Upper lobe of left lung (tissue), 6 donors: ENCODE measurements around the gene CREB3L4. TPM values are rescaled to one million over a fixed set of nuclear protein-coding genes. Genes with fewer than 3 reads are reported as not detected.

Source experiments
- ATAC-seq, 2 donors: fragments of 200-7000 bp; cut with Tn5 transposase; one replicate each; pipeline ENCODE4 v1.9.1; 2022; ENCODE audit warnings: mild to moderate bottlenecking in 2 of 2, moderate library complexity in 2 of 2; ENCODE audit not compliant: low FRiP score in 2 of 2
- DNase-seq, 2 donors: peaks; one replicate each; pipeline ENCODE4 v3.0.0-alpha.2; 2019 to 2020
- H3K27ac ChIP-seq, 4 donors: fragments of 200-600 bp; sonication (generic); one replicate each; pipeline ENCODE4 v1.5.1; 2016 to 2019
- H3K27me3 ChIP-seq, 4 donors: fragments of 200-600 bp; sonication (generic); one replicate each; pipeline ENCODE4 v1.5.1; 2017 to 2019
- H3K36me3 ChIP-seq, 4 donors: fragments of 200-600 bp; sonication (generic); one replicate each; pipeline ENCODE4 v1.5.1; 2016 to 2019
- H3K4me1 ChIP-seq, 4 donors: fragments of 200-600 bp; sonication (generic); one replicate each; pipeline ENCODE4 v1.5.1; 2018 to 2019
- H3K4me3 ChIP-seq, 4 donors: fragments of 200-600 bp; sonication (generic); one replicate each; pipeline ENCODE4 v1.5.1; 2017 to 2019; ENCODE audit warnings: mild to moderate bottlenecking in 2 of 4, moderate library complexity in 1 of 4
- H3K9me3 ChIP-seq, 4 donors: fragments of 200-600 bp; sonication (generic); one replicate each; pipeline ENCODE4 v1.5.1; 2018 to 2019
- CTCF ChIP-seq, 6 experiments: fragments of 450-650 bp in 4 of 6; fragments of 200-600 bp in 2 of 6; sonication (generic) in 2 of 6; IDR thresholded peaks; one replicate each; pipeline ENCODE4 v1.5.1; 2016 to 2019; ENCODE audit warnings: antibody characterized with exemption in 6 of 6
- EP300 ChIP-seq, 4 donors: sonication (generic); formaldehyde crosslinking; IDR thresholded peaks; one replicate each; pipeline ENCODE4 v1.5.1; 2017; ENCODE audit warnings: antibody characterized with exemption in 4 of 4, control low read depth in 2 of 4
- POLR2A ChIP-seq, 4 donors: fragments of 450-650 bp; IDR thresholded peaks; one replicate each; pipeline ENCODE4 v1.5.1; 2016 to 2017; ENCODE audit warnings: antibody characterized with exemption in 4 of 4, mild to moderate bottlenecking in 2 of 4
- POLR2AphosphoS5 ChIP-seq, 2 donors: sonication (generic); formaldehyde crosslinking; IDR thresholded peaks; one replicate each; pipeline ENCODE4 v1.5.1; 2017; ENCODE audit warnings: antibody characterized with exemption in 2 of 2
- WGBS, 2 donors: methylation state at CpG; one replicate each; pipeline ENCODE4 v1.1.5; 2017 to 2018; 5-methylcytosine and 5-hydroxymethylcytosine counted together
- total RNA-seq, 6 donors: library from RNA; depleted of rRNA in 4 of 6; stranded (reverse); fragments of >200 nt in 4 of 6; gene quantifications; one replicate each; pipeline versions ENCODE4 v1.1.0 to v1.2.1, GENCODE V29; 2016 to 2021
- donor health status: DM: no; HTN: no; CAD: no; lungs with moderate emphysema.
- donor health status: DM: no; HTN: yes; CAD: no; lungs with severe emphysema.

CREB3L4 gene
- total RNA-seq, 6 donors from 2014 or later = 4.7 to 17.4 (median 9.4) TPM

DNA sequence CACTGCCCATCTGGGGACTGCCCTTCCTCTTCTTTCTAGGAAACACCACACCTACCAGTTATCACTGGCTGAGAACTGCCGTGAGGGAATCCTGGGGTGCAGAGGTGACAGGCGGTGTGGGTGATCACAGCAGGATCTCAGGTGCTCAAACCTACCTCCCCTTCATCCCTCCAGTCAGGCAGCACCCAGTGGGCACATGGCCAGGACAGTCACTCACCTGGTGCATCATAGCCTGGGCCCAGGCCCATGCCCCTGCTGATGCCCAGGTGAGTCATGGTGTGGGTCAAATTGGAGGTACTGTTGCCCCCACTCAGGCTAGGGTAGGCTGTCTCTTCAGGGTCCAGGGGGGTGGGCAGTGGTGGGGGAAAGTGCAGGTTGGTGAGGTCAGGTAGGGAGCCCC lies 15.9 kb upstream of the CREB3L4 start:
- WGBS, 2 donors = 100% methylated on average over 1 to 2 of the region's 2 CpGs
- TF ChIP-seq POLR2A (IDR thresholded peaks at IDR 0.05) = no peak
- TF ChIP-seq EP300 (IDR thresholded peaks at IDR 0.05) = no peak
- TF ChIP-seq POLR2AphosphoS5 (IDR thresholded peaks at IDR 0.05) = no peak
- TF ChIP-seq CTCF (IDR thresholded peaks at IDR 0.05) = no peak
- H3K27me3 ChIP-seq = no peaks in the 10 kb centered on the region
- no peak overlapping the region for H3K4me3 ChIP-seq
- no peak overlapping the region for H3K27ac ChIP-seq
- H3K4me1 ChIP-seq = peaks cover 17 to 34% (median 21%) of the 10 kb centered on the region in 4 donors
- H3K36me3 ChIP-seq = peaks cover 24 to 81% (median 64%) of the 10 kb centered on the region in 4 donors
- DNase-seq (no peak), ATAC-seq (no peak)
- H3K9me3 ChIP-seq = no peaks in the 10 kb centered on the region

DNA sequence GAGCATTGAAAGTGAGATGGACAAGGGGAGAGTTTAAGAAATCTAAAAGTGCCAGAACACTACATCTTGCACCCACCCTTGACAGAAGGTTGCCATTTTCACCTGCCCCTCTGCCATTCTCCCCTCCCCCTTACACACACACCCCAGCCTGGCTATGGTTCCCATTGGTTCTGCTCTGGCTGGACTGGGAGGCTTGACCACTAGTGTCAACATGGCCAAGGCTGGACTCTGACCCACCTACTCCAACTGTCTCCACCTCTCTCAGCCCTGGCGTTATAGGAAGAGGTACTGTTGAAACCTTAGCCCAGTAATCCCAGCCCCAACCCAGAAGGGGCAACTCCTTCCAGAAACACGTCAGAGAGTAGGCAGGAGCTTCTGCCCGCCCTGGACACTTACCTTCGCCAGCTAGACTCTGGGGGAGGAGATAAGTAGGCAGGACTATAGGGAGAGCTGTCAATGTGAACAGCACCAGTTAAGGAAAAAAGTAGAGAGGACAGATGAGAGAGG lies 13.8 kb upstream of the CREB3L4 start:
- TF ChIP-seq EP300 (IDR thresholded peaks at IDR 0.05) (no peak), POLR2AphosphoS5 (IDR thresholded peaks at IDR 0.05) (no peak), CTCF (IDR thresholded peaks at IDR 0.05) (no peak), POLR2A (IDR thresholded peaks at IDR 0.05) (no peak)
- Histone ChIP-seq H3K27ac (no peak overlapping the region), H3K9me3 (no peaks in the 10 kb centered on the region), H3K27me3 (no peaks in the 10 kb centered on the region), H3K4me1 (peaks cover 23 to 40% (median 24%) of the 10 kb centered on the region in 4 donors), H3K4me3 (no peak overlapping the region), H3K36me3 (peaks cover 24 to 62% (median 49%) of the 10 kb centered on the region in 4 donors)
- 82 to 85% methylated on average over 4 of the region's 4 CpGs for WGBS, 2 donors
- no peak for ATAC-seq
- no peak for DNase-seq

GRCh38 chr1:153954826-153955225 lies 12.9 kb upstream of the CREB3L4 start:
- DNase-seq (no peak), ATAC-seq (no peak)
- TF ChIP-seq CTCF (IDR thresholded peaks at IDR 0.05) (no peak), POLR2AphosphoS5 (IDR thresholded peaks at IDR 0.05) (no peak), EP300 (IDR thresholded peaks at IDR 0.05) (no peak), POLR2A (IDR thresholded peaks at IDR 0.05) (no peak)
- Histone ChIP-seq H3K4me3 (no peak overlapping the region), H3K27ac (no peak overlapping the region), H3K36me3 (peaks cover 24 to 58% (median 42%) of the 10 kb centered on the region in 4 donors), H3K4me1 (peaks cover 27 to 47% (median 31%) of the 10 kb centered on the region in 4 donors), H3K9me3 (no peaks in the 10 kb centered on the region), H3K27me3 (no peaks in the 10 kb centered on the region)
- 97 to 98% methylated on average over 9 to 10 of the region's 10 CpGs for WGBS, 2 donors

- WGBS, 2 donors = 28 to 30% methylated on average over 6 of the region's 6 CpGs
- H3K4me3 ChIP-seq = peak overlapping the region; percentile 83 to 96 (median 90)
- peak overlapping the region; percentile 91 to 96 (median 93) for H3K27ac ChIP-seq
- no peaks in the 10 kb centered on the region for H3K9me3 ChIP-seq
- peaks cover 5 to 57% (median 30%) of the 10 kb centered on the region in 4 donors for H3K36me3 ChIP-seq
- ATAC-seq (no peak), DNase-seq (no peak)
- no peaks in the 10 kb centered on the region for H3K27me3 ChIP-seq
- peaks cover 43 to 70% (median 47%) of the 10 kb centered on the region in 4 donors for H3K4me1 ChIP-seq
- no peak for TF ChIP-seq POLR2A (IDR thresholded peaks at IDR 0.05)
- TF ChIP-seq CTCF (IDR thresholded peaks at IDR 0.05) = no peak
- TF ChIP-seq EP300 (IDR thresholded peaks at IDR 0.05) = no peak
- no peak for TF ChIP-seq POLR2AphosphoS5 (IDR thresholded peaks at IDR 0.05)
These were observed 10.5 kb upstream of the CREB3L4 start for GRCh38 chr1:153956997-153957715.
